Spleen (tissue), 7 donors: ENCODE data around the gene TANC1.

Experiments
- POLR2A ChIP-seq, 3 donors: fragments of 450-650 bp; IDR thresholded peaks; one replicate each; pipeline ENCODE4 v1.5.1; 2017; ENCODE audit warnings: antibody characterized with exemption in 3 of 3, mild to moderate bottlenecking in 1 of 3
- POLR2AphosphoS5 ChIP-seq, 3 donors: sonication (generic); formaldehyde crosslinking; IDR thresholded peaks; one replicate each; pipeline ENCODE4 v1.5.1; 2017; ENCODE audit warnings: antibody characterized with exemption in 3 of 3
- TF ChIP-seq, protein P1 (sequence below), 11 experiments: fragments of 200-600 bp in 7 of 11; fragments of 450-650 bp in 4 of 11; sonication (generic) in 4 of 11; IDR thresholded peaks in 8 of 11; conservative IDR thresholded peaks in 3 of 11; 1 replicate in 7 of 11; 2 replicates in 4 of 11; pipeline versions ENCODE4 v1.4.0 to v1.8.0; 2016 to 2021; ENCODE audit warnings: antibody characterized with exemption in 11 of 11, inconsistent platforms in 4 of 11, mild to moderate bottlenecking in 1 of 11
- donor health status: DM: no; HTN: no; CAD: no; lungs with moderate emphysema.
- donor health status: DM: no; HTN: no; CAD: no.
- donor health status: DM: no; HTN: no; CAD: no.

DNA sequence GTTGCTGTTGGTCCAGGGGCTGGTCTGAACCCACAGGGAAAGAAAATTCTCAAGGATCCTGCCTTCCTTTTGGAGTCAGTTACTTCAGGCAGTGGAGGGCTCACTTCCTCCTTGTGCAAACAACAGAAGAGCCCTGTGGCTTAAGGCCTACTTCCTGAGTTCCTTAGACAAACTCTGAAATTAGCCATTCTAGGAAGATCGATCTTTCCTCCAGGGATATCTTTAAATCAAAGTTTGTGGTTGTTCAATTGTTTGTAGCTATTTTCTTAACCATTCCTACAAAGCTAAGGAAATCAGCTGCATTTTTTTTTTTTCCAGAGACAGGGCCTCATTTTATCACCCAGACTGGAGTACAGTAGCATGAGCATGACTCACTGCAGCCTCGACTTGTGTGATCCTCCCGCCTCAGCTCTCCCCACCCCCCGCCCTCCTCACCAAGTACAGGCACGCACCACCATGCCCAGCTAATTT, 156.0 kb downstream of the TANC1 start:
- TF ChIP-seq, protein P1, sequence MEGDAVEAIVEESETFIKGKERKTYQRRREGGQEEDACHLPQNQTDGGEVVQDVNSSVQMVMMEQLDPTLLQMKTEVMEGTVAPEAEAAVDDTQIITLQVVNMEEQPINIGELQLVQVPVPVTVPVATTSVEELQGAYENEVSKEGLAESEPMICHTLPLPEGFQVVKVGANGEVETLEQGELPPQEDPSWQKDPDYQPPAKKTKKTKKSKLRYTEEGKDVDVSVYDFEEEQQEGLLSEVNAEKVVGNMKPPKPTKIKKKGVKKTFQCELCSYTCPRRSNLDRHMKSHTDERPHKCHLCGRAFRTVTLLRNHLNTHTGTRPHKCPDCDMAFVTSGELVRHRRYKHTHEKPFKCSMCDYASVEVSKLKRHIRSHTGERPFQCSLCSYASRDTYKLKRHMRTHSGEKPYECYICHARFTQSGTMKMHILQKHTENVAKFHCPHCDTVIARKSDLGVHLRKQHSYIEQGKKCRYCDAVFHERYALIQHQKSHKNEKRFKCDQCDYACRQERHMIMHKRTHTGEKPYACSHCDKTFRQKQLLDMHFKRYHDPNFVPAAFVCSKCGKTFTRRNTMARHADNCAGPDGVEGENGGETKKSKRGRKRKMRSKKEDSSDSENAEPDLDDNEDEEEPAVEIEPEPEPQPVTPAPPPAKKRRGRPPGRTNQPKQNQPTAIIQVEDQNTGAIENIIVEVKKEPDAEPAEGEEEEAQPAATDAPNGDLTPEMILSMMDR (IDR thresholded peaks at IDR 0.05 in 8 of 11, conservative IDR thresholded peaks at IDR 0.05 in 3 of 11) = no peak
- TF ChIP-seq POLR2AphosphoS5 (IDR thresholded peaks at IDR 0.05) = no peak
- no peak for TF ChIP-seq POLR2A (IDR thresholded peaks at IDR 0.05)
